HG02884 (cell line): ENCODE results near the gene TNRC6C.

Source experiments
- ATAC-seq: cut with Tn5 transposase; IDR thresholded peaks from one replicate; pipeline ENCODE4 v1.9.1; 2021; ENCODE audit warnings: mild to moderate bottlenecking, moderate library complexity; ENCODE audit not compliant: unreplicated experiment

The TNRC6C gene

DNA sequence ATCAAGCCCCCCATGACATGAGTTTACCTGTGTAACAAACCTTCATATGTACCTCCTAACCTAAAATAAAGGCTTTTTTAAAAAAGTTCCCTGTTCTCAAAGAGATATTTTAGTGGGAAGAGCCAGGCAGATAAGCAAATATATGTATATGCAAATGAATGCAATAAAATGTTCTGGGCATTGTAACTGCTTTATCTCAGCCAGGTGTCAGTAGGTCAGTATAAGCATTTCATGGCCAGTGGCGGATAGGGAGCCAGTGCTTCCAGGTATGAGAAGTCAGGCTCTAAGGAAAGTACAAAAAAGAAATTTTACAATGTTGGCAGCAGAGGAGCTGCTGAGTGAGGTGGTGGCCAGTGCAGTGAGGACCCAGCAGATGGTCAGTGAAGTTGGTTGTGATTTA lies 53.9 kb downstream of the TNRC6C start:
- no peak for ATAC-seq

- no peak for ATAC-seq
These were observed 55.4 kb downstream of the TNRC6C start for GRCh38 chr17:78013683-78014467.

GRCh38 chr17:78014646-78015045 lies 56.1 kb downstream of the TNRC6C start:
- no peak for ATAC-seq

DNA sequence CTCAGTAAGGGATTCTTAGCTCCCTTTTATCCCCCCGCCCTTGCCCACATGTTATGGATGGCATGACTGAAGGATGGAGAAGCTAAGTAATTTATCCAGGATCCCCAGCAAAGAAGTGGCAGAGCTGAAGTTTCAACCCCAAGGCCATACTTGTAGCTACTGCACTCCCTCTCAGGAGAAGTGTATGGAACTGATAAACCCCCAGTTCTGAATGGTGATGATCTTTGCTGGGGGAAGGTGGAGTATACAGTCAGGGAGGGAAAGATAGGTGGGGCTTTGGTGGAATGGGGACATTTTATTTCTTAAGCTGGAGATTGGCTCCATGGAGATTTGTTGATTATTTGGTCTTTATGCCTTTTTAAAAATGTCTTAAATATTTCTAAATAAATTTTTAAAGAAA lies 58.3 kb downstream of the TNRC6C start:
- ATAC-seq = no peak

DNA sequence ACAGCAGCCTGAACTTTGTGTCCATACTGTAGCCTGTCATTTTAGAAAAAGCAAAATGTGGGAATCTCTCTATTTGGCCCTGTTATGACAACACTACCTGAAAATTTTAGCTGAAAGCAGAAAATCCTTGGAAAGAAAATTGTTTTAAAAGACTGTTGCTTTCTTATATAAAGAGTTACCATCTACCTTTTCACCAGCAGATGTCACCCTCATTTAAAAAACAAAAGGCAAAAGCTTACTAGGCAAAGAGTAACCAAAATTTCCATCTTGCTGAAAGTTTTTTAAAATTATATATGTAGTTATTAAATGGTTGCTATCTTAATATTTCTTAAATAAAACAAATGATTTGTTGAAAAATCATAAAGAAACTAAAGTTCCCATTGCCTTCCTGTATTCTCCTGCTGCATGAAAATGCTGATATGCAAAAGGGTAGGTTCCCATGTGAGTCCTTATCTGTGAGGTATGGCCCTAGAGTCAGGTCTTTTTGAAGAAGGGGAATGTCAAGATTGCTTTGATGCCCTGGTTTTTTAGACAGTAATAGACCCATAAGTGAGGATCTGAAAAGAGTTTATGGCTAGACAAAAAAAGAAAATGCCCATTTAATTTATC lies 61.0 kb downstream of the TNRC6C start:
- no peak for ATAC-seq

DNA sequence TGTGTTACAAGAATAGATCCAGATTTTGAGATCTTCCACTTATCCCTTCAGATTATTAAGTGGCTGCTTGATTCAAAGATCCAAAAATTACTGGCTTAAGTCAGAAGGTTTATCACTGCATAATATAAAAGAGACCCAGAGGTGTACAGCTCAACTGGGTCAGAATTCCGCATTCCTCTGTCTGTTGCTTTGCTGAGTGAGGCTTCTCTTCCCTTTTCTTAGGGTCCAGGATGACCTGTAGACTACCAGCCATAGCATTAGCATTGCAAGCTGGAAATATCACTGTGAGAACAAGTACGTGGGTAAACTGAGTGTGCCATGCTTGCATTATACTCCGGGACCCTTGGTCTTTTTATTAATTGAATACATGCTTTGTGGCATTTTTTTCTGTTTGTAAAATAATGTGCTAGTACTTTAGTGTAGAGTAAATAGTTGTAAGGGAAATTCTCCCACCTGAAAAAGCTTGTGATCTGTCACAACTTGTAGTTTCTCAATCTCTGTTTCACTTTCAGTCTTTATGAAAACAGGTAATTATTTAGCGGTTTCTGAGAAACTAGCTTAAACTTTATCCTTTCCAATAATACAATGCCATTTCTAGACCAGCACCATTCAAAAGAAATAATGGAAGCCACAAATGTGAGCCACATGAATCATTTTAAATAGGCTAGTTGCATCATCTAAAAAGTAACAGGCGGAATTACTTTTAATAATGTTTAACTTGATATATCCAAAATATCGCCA lies 61.6 kb downstream of the TNRC6C start:
- ATAC-seq = no peak

DNA sequence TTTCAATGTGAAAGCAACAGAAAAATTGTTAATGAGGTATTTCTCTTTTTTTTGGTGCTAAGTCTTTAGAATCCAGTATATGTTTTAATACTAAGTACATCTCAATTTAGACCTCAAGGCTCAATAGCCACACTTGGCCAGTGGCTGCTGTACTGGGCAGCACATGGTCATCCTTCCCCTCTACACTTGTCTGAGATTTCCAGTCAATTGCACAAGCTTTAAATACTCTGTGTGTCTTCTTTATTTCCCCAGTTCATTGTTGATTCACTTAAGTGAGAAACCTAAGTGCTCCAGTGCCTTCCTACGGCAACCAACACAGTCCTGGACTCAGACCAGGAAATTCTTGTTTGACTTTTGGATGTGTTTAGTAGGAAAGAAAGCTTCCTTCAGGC lies 62.2 kb downstream of the TNRC6C start:
- ATAC-seq = no peak

- ATAC-seq = no peak
These were observed 63.9 kb downstream of the TNRC6C start for GRCh38 chr17:78022425-78022824.

DNA sequence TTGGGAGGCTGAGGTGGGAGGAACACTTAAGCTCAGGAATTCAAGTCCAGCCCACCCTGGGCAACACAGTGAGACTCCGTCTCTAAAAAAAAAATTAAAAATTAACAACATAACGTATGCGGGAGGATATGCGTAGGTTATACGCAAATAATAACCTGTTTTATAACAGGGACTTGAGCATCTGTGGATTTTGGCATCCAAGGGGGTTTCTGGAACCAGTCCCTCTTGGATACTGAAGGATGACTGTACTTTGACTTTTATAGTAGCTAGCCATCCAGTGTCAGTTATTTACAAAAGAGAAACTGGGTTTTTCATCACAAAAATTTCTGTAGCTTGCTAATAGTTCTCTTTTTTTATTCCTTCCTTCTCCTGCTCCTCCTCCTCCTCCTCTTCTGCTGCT lies 64.5 kb downstream of the TNRC6C start:
- ATAC-seq = no peak

- ATAC-seq = no peak
These were observed 67.9 kb downstream of the TNRC6C start for GRCh38 chr17:78026381-78026780.

DNA sequence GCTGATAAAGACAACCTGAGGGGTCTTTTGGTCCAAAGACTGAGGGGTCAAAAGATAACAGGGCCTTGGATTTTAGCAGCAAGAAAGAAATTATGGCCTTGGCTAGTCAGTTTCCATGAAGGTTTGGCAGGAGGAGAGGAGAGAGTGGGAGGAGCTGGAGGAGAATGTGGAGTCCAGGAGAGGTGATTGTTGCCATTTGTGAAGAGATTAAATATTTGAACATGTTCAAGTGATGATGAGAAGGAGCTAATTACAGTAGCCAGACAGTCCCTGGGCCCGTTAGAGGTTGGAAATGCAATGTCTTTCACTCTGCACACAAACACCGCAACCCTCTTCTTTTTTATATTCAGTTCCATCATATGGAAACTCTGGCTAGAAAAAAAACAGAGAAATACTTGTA lies 68.6 kb downstream of the TNRC6C start:
- no peak for ATAC-seq

DNA sequence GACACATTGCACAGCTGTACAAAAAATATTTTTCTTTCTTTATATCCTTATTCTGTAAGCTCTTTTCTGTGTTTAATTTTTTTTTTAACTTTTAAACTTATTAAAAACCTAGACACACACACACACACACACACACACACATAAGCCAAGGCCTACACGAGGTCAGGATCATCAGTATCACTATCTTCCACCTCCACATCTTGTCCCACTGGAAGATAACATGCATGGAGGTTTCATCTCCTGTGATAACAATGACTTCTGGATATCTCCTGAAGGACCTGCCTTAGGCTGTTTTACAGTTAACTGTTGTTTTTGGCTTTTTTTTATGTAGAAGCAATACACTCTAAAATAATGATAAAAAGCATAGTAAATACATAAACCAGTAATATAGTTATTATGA lies 71.2 kb downstream of the TNRC6C start:
- ATAC-seq = no peak

DNA sequence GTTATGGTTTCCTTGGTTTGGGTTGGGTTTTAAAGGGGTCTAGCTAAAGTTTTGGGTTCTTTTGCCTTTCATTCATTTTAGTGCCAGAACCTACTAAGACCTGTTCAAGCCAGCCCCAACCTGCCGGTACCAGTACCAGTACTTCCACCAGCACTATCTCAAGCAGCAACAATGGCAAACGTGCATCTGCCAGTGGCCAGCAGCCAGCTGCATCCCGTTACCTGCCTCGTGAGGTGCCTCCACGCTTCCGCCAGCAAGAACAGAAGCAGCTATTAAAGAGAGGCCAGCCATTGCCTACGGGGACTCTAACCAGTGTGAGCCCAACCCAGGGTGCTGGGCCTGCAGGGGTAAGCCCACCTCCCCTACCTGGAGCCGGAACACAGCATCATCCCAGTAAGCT lies 72.9 kb downstream of the TNRC6C start:
- ATAC-seq = no peak

GRCh38 chr17:78032166-78032565 lies 73.7 kb downstream of the TNRC6C start:
- no peak for ATAC-seq

DNA sequence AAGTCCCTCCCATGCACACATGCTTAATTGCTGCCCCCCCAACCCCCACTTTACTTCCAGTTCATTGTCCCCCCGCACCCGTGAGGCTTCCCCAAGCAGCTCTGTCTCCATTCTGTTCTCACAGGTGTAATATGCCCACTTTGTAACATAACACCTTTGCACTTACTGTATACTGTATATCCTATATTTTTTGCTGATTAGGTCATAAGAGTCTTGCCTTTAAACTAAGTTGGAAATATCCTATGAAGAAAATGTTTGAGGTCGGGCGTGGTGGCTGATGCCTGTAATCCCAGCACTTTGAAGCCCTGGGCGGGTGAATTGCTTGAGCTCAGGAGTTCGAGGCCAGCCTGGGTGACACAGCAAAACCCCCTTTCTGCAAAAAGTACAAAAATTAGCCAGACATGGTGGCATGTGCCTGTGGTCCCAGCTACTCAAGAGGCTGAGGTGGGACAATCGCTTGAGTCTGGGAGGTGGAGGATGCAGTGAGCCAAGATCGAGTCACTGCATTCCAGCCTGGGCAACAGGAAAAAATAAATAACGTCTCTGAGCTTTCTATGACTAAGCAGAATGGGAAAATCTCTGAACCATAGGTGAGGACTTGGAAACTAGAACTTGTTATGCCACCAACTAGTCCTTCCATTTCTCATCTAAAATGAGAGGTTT lies 76.1 kb downstream of the TNRC6C start:
- no peak for ATAC-seq

GRCh38 chr17:78037280-78037679 lies 78.8 kb downstream of the TNRC6C start:
- ATAC-seq = no peak

DNA sequence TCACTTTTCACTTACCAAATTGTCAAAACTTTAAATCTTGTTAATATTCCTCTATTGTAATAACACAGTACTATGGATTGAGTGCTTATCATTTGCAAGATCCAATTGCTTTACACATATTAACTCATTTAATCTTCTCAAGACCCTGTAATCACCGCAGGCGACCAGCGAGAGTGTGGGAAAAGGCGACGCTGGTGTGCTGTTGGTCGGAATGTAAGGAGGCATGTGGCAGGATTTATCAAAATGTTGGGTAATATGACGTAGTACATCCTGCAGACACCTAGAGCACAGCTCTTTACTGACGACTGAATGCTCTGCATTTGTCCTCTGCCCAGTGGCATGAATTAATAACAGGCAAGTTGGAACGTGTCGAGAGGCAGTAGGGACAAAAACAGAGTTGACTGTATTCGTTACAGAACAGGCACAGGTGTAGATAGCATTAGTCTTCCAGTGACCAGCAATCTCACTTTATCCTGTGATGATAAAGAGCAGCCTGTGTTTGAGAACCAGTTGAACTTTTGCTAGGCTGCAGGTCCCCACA lies 80.3 kb downstream of the TNRC6C start:
- ATAC-seq = no peak

GRCh38 chr17:78039581-78039980 lies 81.1 kb downstream of the TNRC6C start:
- ATAC-seq = no peak

DNA sequence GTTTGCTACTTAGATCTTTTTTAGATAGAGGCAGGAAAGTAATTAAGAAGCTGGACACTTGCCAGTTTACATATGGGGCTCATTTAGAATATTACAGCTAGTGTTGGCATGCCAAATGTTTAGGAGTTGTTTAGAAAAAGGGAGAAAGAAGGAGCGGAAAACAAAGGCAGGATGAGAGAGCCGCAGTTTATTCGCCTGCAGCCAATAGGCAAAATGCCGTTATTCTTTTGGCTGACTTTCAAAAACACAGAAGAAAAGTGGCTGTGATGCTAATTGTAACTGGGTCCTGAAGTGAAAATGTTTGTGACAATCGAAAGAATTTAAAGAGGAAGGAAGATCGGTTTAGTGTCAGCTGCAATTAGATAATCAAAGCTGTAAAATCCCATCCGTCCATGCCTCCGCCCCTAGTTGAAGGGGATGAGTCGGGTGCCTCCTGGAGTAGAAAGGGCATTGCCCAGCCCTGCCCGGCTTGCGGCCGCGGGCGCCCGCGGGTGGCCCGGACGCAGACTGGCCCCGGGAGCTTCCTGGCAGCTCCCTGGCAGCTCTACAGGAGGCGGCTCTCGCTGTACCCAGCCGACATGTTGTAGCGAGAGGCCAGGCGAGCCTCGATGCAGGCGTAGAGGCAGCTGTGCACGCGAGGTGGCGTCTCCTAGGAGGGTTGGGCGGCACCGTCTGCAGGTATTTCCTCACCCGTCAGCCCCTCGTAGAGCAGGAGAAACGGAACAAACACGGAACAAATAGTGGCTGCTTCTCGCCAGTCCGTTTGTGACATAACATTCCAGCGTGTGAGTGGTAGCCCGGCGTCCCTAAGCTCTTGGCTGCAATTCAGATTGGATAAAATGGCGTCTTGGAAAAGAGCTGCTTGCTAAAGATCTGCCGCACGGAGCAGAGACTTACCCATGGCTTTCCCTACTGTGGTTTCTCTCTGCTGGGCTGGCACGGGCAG lies 82.2 kb downstream of the TNRC6C start:
- ATAC-seq = no peak
